Stomach smooth muscle (tissue), 2 donors: Measurements from ENCODE around the gene RPS27L.

Experiments
- H3K27ac ChIP-seq: one replicate; pipeline ENCODE4 v1.7.0; 2013; ENCODE audit warnings: mild to moderate bottlenecking, low read length, inconsistent platforms
- H3K27me3 ChIP-seq, 2 donors: one replicate each; pipeline ENCODE4 v1.7.0; 2013; ENCODE audit warnings: low read length in 2 of 2; ENCODE audit not compliant: insufficient read depth in 2 of 2, control insufficient read depth in 1 of 2
- H3K36me3 ChIP-seq, 2 donors: one replicate each; pipeline ENCODE4 v1.7.0; 2013; ENCODE audit warnings: low read length in 2 of 2; ENCODE audit not compliant: control insufficient read depth in 2 of 2, insufficient read depth in 2 of 2
- H3K4me1 ChIP-seq: one replicate; pipeline ENCODE4 v1.7.0; 2013; ENCODE audit warnings: low read length; ENCODE audit not compliant: control insufficient read depth, insufficient read depth
- H3K4me3 ChIP-seq, 2 donors: one replicate each; pipeline ENCODE4 v1.7.0; 2013; ENCODE audit warnings: low read length in 2 of 2
- H3K9ac ChIP-seq, 2 donors: one replicate each; pipeline ENCODE4 v1.7.0; 2013; ENCODE audit warnings: low read length in 2 of 2, mild to moderate bottlenecking in 1 of 2
- H3K9me3 ChIP-seq, 2 donors: one replicate each; pipeline ENCODE4 v1.7.0; 2013; ENCODE audit warnings: low read length in 2 of 2; ENCODE audit not compliant: control insufficient read depth in 2 of 2
- donor health status: healthy.
- donor health status: Pancreatic carcinoma.

The RPS27L gene

GRCh38 chr15:63157118-63157843 lies at the start of gene RPS27L:
Gene RPS27L (minus strand): TSS chr15:63157477. CDS start chr15:63157405, 72 bp downstream.
- H3K4me1 ChIP-seq: peaks cover 6% of the 10 kb centered on the region
- H3K27me3 ChIP-seq: no peaks in the 10 kb centered on the region
- peak within 1 kb of the TSS; percentile 93 for H3K27ac ChIP-seq
- H3K4me3 ChIP-seq: peak within 1 kb of the TSS; percentile 87 to 97
- peaks cover 8 to 10% of the 10 kb centered on the region in 2 donors for H3K36me3 ChIP-seq
- H3K9ac ChIP-seq: peak within 1 kb of the TSS; percentile 80 to 90
- no peaks in the 10 kb centered on the region for H3K9me3 ChIP-seq

- no peaks in the 10 kb centered on the region for H3K9me3 ChIP-seq
- H3K36me3 ChIP-seq: no peaks in the 10 kb centered on the region
- H3K27me3 ChIP-seq: no peaks in the 10 kb centered on the region
- no peak overlapping the region for H3K9ac ChIP-seq
- no peaks in the 10 kb centered on the region for H3K4me1 ChIP-seq
- H3K27ac ChIP-seq: no peak overlapping the region
- H3K4me3 ChIP-seq: no peak overlapping the region
Measured at GRCh38 chr15:63206079-63206478, 48.8 kb upstream of the RPS27L start.

- Histone ChIP-seq H3K4me1 (no peaks in the 10 kb centered on the region), H3K9me3 (no peaks in the 10 kb centered on the region), H3K9ac (no peak overlapping the region), H3K27ac (no peak overlapping the region), H3K27me3 (no peaks in the 10 kb centered on the region), H3K36me3 (no peaks in the 10 kb centered on the region), H3K4me3 (no peak overlapping the region)
Measured at GRCh38 chr15:63203451-63204090, 46.3 kb upstream of the RPS27L start.

- no peak overlapping the region for H3K27ac ChIP-seq
- H3K4me1 ChIP-seq: no peaks in the 10 kb centered on the region
Measured at GRCh38 chr15:63202861-63203260, 45.6 kb upstream of the RPS27L start.

GRCh38 chr15:63200464-63201249 lies 43.4 kb upstream of the RPS27L start:
- Histone ChIP-seq H3K4me1 (no peaks in the 10 kb centered on the region), H3K9me3 (no peaks in the 10 kb centered on the region), H3K27ac (no peak overlapping the region)

More at GRCh38 chr15:63202861-63203260, 45.6 kb upstream of the RPS27L start:
- no peaks in the 10 kb centered on the region for H3K27me3 ChIP-seq
- H3K9ac ChIP-seq: no peak overlapping the region
- no peaks in the 10 kb centered on the region for H3K36me3 ChIP-seq
- H3K9me3 ChIP-seq: no peaks in the 10 kb centered on the region
- no peak overlapping the region for H3K4me3 ChIP-seq

GRCh38 chr15:63198371-63199250 lies 41.3 kb upstream of the RPS27L start:
- no peak overlapping the region for H3K9ac ChIP-seq
- no peak overlapping the region for H3K27ac ChIP-seq
- H3K4me1 ChIP-seq: no peaks in the 10 kb centered on the region
- no peaks in the 10 kb centered on the region for H3K27me3 ChIP-seq
- H3K4me3 ChIP-seq: no peak overlapping the region
- H3K36me3 ChIP-seq: no peaks in the 10 kb centered on the region
- no peaks in the 10 kb centered on the region for H3K9me3 ChIP-seq

More at GRCh38 chr15:63200464-63201249, 43.4 kb upstream of the RPS27L start:
- Histone ChIP-seq H3K4me3 (no peak overlapping the region), H3K9ac (no peak overlapping the region), H3K27me3 (no peaks in the 10 kb centered on the region), H3K36me3 (no peaks in the 10 kb centered on the region)

GRCh38 chr15:63197626-63198025 lies 40.3 kb upstream of the RPS27L start:
- no peaks in the 10 kb centered on the region for H3K9me3 ChIP-seq
- H3K27me3 ChIP-seq: no peaks in the 10 kb centered on the region
- no peaks in the 10 kb centered on the region for H3K36me3 ChIP-seq
- no peak overlapping the region for H3K4me3 ChIP-seq
- H3K27ac ChIP-seq: no peak overlapping the region
- no peaks in the 10 kb centered on the region for H3K4me1 ChIP-seq
- no peak overlapping the region for H3K9ac ChIP-seq

- no peaks in the 10 kb centered on the region for H3K4me1 ChIP-seq
- H3K36me3 ChIP-seq: no peaks in the 10 kb centered on the region
- no peak overlapping the region for H3K27ac ChIP-seq
- no peak overlapping the region for H3K4me3 ChIP-seq
- H3K27me3 ChIP-seq: no peaks in the 10 kb centered on the region
- no peaks in the 10 kb centered on the region for H3K9me3 ChIP-seq
- H3K9ac ChIP-seq: no peak overlapping the region
Measured at GRCh38 chr15:63196842-63197241, 39.6 kb upstream of the RPS27L start.

- Histone ChIP-seq H3K9me3 (no peaks in the 10 kb centered on the region), H3K36me3 (no peaks in the 10 kb centered on the region), H3K27me3 (no peaks in the 10 kb centered on the region), H3K4me3 (no peak overlapping the region), H3K9ac (no peak overlapping the region), H3K4me1 (no peaks in the 10 kb centered on the region), H3K27ac (no peak overlapping the region)
Measured at GRCh38 chr15:63195569-63196015, 38.3 kb upstream of the RPS27L start.
